GM12891 (cell line): ENCODE data around the gene ATP10D.
"Not testable (repeated sequence)": the region's sequence is repeated elsewhere in the genome, so short reads cannot be mapped to it uniquely, and the experiment has no call there.

ENCODE experiments used
- PAX5 ChIP-seq: IDR thresholded peaks from 2 replicates; pipeline ENCODE4 v1.6.1; 2011; ENCODE audit warnings: low read length, moderate library complexity, mild to moderate bottlenecking; ENCODE audit not compliant: insufficient read depth, severe bottlenecking
- POLR2A ChIP-seq: IDR thresholded peaks from 2 replicates; pipeline ENCODE4 v1.6.1; 2011; ENCODE audit warnings: low read depth, low read length, control low read depth
- POLR2AphosphoS5 ChIP-seq: IDR thresholded peaks from 2 replicates; pipeline ENCODE4 v1.6.1; 2011; ENCODE audit warnings: low read depth, low read length, control low read depth
- POU2F2 ChIP-seq: IDR thresholded peaks from 2 replicates; pipeline ENCODE4 v1.6.1; 2011; ENCODE audit warnings: low read depth, mild to moderate bottlenecking, control low read depth, low read length, moderate library complexity
- SPI1 ChIP-seq: IDR thresholded peaks from 2 replicates; pipeline ENCODE4 v1.6.1; 2011; ENCODE audit warnings: low read depth, low read length, control low read depth
- TAF1 ChIP-seq: IDR thresholded peaks from 2 replicates; pipeline ENCODE4 v1.6.1; 2011; ENCODE audit warnings: low read depth, low read length, control low read depth

DNA sequence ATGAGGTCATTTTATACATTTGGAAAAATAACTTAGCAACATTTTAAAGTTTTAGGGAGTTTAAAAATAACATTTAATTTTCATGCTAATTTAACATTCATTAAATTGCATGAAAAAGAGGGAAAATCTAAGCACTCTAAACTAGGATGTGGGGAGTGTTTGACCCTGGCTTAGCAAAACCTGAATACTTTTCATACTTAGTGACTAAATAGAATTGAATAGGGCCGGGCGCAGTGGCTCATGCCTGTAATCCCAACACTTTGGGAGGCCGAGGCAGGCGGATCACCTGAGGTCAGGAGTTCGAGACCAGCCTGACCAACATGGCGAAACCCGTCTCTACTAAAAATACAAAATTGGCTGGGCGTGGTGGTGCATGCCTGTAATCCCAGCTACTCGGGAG, 1.7 kb downstream of the ATP10D start:
- TF ChIP-seq POLR2A, POLR2AphosphoS5, POU2F2, SPI1, TAF1, PAX5: not testable (repeated sequence)
